ENCODE results near the gene MPP2.

GRCh38 chr17:43834106-43834505 is 73.2 kb downstream of the MPP2 start:
- no peak for TF ChIP-seq CTCF (IDR thresholded peaks at IDR 0.05; ENCODE audit: insufficient read depth, low read length, poor library complexity, severe bottlenecking)
- no peak for TF ChIP-seq EZH2phosphoT487 (conservative IDR thresholded peaks at IDR 0.05; ENCODE audit: low read length)
